Activated T-helper 9 cell treated with anti-CD3 and anti-CD28 coated beads, Interleukin-2, amount 50 U/mL, for 16 hours (primary cell): ENCODE data around the gene ACOT11.

Source experiments
- DNase-seq: peaks from one replicate; pipeline ENCODE4 v3.0.0-alpha.2; 2020; ENCODE audit warnings: low read depth

Gene ACOT11

DNA sequence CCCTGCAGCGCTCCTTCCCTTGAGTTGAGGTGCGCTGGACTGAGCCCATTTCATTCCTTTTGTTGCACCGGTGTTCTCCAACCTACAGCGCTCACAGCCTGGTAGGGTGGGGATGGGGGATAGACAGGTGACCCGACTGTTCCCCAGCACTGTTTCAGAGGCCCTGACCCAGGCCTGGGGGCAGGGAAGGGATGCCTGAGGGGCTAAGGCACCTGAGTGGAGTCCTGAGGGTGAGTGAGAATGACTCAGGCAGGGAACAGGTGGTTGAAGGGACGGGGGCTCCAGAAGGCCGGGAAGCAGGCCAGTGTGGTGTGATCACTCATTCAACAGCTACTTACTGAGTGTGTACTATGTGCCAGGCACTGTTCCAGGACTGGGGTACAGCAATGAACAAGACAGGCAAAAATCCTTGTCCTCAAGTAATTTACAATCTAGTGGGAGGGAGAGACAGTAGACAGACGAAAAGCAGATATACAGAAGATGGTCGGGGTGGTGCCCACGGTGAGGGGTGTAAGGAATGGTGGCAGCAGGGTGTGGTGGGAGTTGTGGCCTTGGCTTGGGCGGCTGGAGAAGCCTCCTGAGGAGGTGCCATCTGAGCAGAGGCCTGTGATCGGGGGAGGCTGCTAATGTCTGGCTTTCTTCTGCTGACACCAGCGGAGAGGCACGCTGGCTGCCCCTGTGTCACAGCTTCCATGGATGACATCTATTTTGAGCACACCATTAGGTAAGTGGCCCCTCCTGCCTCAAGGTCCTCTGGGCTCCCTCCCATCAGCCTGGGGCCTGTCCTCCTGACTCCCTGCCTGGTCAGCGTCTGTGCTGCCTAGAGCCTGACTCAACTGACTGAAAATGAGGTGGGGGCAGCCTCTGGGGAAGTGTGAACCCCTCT lies 37.4 kb downstream of the ACOT11 start:
- no peak for DNase-seq

DNA sequence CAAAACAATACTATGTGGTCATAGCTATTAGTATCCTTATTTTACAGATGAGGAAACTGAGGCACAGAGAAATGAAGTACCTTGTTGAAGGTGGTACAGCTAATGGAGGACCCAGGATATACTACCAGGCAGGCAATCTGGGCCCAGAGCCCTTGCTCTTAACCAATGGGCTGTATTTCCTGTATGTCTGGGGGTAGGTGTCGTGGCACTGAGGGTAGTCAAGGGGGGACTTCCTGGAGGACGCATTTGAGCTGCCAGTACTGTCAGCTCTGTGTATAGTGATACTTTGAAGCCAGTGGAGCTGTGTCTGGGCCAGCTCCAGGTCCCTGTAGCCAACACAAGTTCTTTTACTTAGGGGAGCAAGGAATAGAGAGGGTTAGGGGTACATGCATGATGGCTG lies 40.3 kb downstream of the ACOT11 start:
- no peak for DNase-seq

DNA sequence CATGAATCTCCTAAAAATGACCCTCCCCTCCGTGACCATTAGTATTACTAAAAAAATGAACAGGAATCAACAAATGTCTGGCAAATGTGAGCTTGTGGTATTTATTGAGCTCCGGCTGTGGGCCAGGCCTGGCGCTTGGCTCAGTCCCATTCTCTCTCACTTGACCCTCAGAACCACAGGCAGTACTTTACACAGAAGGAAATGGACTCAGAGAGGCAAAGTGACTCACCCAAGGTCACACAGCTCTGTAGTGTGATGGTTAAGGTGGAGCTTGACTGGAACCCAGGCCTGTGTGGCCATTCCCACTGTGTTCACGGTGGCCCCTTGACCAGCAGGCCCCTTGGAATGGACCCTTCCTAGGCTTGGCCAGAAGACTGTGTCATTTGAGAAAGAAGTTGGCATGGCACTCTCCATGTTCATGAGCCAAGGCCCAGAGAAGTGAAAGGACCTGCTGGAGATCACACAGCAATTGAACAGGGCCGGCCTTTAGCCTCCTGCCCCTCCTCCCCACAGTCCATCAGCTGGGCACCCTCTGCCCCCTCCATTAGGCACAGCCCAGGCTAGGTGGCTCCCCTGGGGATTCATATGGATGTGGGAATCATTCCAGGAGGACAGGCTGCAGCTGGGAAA lies 43.2 kb downstream of the ACOT11 start:
- DNase-seq: no peak

DNA sequence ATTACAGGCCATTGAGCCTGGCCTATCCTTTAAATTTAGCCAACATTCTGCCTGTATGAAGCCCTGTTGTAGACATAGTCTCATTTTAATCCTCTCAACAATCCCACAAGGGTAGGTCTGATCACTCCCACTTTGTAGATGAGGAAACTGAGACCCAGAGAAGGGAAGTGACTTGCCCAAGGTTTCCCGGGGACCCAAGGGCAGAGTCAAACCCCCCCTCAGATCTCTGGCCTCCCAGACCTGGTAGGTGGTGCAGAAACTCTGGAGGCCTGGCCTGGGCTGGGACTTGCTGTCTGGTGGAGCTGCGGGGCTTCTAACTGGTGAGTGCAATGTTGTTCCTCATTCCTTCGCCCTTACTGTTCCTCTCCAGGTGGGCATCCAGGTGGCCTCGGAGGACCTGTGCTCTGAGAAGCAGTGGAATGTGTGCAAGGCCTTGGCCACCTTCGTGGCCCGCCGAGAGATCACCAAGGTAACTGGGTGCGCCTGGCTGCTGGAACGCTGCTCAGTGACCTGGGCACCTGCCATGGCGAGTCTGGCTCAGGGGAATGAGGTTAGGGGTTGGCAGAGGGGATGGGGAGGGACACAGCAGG lies 45.6 kb downstream of the ACOT11 start:
- DNase-seq: no peak

DNA sequence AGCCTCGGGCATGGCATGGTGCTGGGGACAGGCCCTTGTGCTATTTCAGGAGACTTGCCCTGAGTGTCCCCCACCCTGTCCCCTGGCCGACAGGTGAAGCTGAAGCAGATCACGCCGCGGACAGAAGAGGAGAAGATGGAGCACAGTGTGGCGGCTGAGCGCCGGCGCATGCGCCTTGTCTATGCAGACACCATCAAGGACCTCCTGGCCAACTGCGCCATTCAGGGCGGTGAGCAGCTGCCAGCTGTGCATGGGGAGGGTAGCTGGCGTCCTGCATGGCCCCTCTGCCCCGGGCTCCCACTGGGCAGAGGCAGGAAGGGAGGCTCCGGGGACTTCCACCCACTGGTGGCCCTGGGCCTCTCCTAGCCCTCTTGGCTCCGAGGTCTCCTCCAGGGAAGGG lies 46.4 kb downstream of the ACOT11 start:
- no peak for DNase-seq

DNA sequence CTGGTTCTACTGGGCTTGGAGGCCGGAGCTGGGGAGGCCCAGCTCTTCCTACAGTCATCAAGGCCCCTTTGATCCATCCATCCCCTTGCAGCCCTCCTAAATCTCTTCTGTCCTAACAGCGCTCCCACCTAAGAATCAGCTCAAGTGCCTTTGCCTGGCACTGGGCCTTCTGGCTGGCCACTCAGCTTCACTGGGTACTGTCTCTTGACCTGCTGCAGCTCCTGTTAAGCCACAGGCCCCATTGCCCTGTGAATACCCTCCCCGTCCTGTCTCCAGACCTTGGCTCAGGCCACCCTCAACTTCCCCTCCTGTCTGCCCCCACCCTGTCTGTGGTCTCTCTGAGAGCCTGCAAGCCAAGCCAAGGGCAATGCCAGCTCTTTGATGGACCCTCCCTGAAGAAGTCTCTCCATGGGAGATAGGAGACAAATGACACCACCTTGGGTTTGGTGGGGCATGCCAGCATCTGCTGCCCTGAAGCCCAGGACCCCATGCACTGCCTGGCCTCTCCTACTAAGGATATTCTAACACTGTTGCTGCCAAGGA lies 48.0 kb downstream of the ACOT11 start:
- DNase-seq: no peak

DNA sequence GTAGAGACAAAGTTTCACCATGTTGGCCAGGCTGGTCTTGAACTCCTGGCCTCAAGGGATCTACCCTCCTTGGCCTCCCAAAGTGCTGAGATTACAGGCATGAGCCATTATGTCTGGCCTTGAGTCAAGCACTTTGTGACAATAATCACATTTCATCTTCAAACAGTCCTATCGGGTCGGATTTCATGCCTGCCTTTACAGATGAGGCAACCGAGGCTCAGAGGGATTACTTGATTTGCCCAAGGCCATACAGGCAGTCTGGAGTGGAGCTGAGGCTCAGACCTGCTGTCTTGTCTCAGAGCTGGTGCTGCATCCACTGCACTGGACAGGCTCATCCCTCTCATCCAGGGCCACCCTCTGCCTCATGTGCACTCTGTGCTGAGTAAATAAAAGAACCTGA lies 48.7 kb downstream of the ACOT11 start:
- no peak for DNase-seq

DNA sequence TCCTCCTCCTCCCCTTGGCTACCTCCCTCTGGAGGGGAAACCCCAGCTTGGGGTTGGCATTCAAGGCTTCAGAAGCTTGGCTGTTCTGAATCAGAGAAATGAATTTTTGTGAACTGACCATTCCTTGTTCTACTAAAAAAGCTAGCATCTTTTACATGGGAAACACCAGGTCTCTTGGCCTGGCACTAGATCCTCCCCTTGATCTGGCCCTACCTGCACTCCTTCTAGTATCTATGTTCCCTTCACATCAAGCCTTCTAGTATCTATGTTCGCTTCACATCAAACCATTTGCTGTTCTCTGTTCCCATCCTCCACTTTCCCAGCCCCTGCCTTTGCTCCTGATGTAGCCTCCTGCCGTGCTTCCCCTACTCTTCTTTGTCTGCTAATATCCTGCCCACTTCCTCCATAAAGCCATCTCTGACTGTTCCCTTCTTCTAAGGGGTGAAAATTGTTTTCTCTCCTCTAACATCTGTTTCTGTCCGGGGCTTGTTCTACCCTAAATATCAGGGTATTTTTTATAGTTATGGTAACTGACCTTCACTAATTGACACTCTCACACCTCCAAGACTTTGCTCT lies 49.5 kb downstream of the ACOT11 start:
- no peak for DNase-seq

DNA sequence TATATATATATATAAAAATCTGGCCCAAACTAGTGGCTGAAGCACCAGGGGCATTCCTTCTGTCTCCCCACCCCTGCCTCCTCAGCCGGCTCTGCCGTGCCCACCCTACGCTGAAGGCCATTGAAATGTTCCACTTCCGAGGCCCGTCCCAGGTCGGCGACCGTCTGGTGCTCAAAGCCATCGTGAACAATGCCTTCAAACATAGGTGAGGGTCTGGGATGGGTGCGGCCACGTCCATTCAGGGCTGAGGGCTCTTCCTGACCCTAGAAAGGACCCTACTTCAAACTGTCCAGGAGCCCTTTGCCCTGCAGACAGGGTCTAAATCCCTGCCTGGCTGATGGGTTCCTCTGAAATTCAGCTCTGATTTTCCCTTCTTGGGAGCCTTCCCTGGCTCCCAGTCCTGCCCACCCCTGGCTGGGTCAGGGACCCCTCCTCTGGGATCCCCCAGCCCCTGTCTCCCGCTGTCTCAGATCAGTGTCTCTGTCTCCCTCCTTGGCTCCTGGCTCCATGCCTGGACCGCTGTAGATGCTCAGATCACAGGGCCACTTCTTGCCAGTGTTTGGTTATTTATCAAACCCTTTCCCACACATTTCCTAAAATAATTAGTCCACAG lies 51.3 kb downstream of the ACOT11 start:
- DNase-seq: no peak

DNA sequence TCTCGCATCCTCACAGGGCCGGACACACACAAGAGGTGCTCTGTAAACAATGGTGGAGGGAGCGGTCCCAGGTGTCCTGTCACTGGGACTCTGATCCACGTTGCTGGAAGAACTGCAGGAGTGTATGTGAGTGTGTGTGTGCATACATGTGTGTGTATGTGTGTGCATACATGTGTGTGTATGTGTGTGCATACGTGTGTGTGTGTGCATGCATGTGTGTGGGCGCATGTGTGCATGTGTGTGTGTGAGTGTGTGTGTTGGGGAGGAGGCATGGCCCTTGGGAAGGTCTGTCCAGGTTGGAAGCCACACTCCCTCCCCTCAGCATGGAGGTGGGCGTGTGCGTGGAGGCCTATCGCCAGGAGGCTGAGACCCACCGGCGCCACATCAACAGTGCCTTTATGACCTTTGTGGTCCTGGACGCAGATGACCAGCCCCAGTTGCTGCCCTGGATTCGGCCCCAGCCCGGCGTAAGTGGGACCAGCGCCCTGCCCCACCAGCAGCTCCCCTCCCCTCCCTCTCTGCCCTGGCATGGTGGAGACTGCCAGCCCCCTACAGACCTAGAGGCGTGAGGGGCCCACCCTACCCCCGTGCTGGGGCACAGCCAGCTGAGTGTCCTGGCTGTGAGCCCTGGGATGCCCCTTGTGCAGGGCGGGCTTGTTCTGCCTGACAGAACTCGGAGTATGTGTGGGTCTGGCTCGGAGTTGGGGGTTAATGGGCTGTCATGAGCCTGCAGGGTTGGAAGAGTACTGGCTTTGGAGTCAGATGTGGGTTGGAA lies 53.1 kb downstream of the ACOT11 start:
- no peak for DNase-seq

DNA sequence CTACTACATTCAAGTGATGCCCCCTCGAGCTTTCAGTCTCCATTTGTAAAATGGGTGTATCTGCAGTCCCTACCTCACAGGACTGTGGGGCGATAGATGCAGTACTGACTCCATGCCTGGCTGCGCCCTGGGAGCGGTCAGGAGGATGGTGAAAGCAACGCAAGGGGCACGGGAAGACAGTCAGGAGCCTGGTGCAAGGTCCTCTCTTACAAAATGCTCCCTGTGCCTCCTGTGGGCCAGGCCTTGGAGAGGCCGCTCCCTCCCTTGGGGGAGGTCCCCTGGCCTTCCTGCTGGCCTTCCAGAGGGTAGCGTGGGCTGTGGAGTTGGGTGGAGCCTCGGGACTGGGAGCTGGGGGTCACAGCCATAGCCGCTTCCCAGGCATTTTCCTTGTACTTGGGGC lies 53.7 kb downstream of the ACOT11 start:
- no peak for DNase-seq

DNA sequence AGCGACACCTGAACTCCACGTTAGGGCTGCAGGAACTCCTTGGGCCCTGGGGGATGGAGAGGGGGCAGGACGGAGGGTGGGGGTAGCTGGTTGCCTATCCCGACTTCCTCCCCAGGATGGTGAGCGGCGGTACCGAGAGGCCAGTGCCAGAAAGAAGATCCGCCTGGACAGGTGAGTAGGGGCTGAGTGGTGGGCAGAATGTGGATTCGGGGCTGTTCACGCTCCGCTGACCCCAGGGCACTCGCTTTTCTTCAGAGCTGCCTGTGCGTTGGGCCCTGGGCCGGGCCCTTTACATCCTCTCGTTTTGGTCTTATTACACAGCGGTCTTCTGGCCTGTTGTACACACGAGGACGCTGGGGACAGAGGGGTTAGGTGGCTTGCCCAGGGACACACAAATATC lies 54.5 kb downstream of the ACOT11 start:
- no peak for DNase-seq

DNA sequence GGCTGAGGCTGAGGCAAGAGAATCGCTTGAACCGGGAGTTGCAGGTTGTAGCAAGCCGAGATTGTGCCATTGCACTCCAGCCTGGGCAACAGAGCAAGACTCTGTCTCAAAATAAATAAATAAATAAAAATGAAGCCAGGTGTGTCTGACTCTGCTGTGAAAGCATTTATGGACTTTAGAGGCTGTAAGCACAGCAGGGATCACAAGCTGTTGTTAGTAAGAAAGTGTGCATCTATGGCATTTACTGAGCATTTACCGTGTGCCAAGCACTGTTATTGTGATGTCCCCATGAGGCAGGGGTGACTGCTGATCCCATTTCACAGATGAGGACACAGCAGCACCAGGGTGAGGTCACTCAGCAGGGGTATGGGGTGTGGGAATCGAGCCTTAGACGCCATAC lies 55.2 kb downstream of the ACOT11 start:
- no peak for DNase-seq

DNA sequence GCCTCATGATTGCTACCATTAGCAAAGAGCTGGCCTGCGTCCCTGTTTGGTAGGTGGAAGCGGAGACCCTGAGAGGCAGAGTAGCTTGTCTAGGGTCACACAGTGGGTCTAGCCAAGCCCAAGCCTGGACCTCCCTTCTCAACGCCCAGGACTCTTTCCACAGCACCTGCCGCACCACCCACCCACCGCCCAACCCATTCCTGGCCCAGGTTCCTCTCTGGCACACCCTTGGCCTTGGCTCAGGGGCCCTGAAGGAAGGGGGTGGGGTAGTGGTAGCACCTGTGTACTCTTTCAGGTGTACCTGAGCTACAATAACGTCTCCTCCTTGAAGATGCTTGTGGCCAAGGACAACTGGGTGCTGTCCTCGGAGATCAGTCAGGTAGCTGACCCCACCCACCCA lies 56.0 kb downstream of the ACOT11 start:
- no peak for DNase-seq

DNA sequence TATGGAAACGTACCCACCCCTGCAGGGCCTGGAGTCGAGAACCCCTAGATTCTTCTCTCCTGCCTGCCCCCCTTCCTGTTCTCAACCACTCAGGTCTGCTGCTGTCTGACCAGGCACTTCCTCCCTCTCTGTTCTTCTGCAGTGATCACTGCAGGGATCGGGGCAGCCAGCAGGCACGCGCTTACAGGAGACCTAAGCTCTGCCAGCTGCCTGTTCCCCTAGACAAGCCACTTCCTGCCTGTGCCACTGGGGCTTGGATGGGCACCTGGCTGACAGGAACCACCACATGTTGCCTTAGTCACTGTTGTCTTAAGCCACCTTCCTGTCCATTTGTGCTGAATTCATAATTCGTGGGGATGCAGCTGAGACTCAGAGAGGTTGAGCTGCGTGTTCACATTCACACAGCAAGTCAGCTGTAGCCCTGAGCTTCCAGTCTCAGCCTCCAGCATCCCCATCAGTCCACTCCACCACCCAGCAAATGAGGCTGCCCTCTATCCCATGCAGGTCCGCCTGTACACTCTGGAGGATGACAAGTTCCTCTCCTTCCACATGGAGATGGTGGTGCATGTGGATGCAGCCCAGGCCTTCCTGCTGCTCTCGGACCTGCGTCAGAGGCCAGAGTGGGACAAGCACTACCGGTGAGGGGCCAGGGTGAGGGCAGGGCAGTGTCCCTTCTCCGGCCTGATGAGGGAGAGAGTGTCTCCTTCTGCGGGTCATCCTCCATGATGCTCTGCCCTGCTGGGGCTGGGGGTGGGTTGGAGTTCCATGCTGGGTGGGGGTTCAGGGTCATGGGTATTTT lies 56.7 kb downstream of the ACOT11 start:
- DNase-seq: no peak

DNA sequence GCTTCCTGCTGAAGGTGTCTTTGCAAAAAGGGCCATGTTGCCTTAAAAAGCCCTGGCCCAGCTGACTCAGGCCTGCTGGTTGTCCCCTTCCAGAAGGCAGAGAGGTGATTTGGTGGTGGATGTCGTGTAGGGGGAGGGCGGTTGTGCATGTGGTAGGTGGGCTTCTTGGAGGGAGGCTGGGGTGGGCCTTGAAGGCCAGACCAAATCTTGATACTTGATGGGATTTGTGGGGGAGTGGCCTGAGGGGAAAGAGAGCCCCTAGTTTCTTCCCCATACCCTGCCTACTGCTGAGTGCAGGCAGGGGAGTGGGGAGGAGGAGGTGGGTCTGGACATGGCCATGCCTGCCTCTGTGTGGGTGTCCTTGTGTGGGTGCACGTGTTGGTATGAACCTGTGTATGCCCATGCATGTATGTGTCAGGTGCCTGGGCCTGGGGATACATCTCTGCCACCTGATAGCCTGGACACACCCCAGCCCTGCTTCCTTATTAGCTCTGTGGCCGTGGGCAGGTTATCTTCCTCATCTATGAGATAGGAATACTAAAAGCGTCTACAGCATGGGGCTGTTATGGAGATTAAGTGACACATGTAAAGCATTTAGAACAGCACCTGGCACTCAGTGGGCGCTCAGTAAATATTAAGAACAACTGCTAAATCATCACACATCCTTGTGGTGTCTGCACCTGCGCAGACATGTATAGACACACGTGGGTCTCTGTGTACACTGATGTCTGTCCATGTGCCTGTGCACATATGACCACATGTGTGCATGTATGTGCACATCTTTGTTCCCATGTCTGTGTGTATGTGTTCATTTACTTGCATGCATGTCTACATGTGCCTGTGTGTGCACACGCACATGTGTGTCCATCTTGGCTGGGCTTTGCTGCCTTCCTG lies 58.3 kb downstream of the ACOT11 start:
- no peak for DNase-seq

DNA sequence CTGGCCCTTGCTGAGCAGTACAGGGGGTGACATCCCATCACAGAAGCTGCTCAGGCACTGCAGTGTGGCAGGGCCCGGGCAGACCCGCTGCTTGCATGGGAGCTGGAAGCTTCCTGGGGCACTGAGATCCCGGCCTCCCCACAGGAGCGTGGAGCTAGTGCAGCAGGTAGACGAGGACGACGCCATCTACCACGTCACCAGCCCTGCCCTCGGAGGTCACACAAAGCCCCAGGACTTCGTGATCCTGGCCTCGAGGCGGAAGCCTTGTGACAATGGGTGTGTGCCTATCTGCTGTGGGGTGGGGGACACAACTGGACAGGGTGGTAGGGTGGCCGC lies 58.9 kb downstream of the ACOT11 start:
- no peak for DNase-seq

DNA sequence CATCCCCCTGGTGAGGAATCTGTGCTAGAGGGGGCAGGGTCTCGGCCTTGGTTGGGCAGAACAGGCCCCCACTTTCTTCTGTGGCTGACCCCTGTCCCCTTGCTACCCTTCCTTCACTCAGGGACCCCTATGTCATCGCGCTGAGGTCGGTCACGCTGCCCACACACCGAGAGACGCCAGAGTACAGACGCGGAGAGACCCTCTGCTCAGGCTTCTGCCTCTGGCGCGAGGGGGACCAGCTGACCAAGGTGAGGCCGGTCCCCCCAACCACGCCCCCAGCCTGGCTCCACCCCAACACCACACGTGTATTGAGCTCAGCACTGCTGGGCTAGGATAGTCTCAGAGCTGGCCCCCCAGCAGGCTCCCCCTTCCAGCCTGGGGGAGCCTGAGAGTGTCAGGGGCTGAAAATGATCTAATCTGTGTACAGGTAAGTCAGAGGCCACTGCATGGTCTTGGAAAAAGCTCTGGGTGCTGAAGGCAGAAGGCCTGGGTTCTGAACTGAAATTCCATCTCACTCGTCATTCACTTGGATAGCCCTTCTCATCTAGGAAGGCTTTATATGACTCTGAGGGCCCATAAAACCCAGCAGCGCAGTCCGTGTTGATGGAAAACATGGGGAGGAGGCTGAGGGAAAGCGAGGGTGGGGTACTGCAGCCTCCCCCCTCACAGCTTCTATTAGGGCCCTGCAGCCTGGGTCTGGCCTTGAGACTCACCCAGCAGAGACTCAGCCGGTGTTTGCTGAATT lies 60.0 kb downstream of the ACOT11 start:
- no peak for DNase-seq
